Measurements from ENCODE around the gene TYW1.
"Not testable (repeated sequence)": the region's sequence is repeated elsewhere in the genome, so short reads cannot be mapped to it uniquely, and the experiment has no call there.

The TYW1 gene, protein sequence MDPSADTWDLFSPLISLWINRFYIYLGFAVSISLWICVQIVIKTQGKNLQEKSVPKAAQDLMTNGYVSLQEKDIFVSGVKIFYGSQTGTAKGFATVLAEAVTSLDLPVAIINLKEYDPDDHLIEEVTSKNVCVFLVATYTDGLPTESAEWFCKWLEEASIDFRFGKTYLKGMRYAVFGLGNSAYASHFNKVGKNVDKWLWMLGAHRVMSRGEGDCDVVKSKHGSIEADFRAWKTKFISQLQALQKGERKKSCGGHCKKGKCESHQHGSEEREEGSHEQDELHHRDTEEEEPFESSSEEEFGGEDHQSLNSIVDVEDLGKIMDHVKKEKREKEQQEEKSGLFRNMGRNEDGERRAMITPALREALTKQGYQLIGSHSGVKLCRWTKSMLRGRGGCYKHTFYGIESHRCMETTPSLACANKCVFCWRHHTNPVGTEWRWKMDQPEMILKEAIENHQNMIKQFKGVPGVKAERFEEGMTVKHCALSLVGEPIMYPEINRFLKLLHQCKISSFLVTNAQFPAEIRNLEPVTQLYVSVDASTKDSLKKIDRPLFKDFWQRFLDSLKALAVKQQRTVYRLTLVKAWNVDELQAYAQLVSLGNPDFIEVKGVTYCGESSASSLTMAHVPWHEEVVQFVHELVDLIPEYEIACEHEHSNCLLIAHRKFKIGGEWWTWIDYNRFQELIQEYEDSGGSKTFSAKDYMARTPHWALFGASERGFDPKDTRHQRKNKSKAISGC

DNA sequence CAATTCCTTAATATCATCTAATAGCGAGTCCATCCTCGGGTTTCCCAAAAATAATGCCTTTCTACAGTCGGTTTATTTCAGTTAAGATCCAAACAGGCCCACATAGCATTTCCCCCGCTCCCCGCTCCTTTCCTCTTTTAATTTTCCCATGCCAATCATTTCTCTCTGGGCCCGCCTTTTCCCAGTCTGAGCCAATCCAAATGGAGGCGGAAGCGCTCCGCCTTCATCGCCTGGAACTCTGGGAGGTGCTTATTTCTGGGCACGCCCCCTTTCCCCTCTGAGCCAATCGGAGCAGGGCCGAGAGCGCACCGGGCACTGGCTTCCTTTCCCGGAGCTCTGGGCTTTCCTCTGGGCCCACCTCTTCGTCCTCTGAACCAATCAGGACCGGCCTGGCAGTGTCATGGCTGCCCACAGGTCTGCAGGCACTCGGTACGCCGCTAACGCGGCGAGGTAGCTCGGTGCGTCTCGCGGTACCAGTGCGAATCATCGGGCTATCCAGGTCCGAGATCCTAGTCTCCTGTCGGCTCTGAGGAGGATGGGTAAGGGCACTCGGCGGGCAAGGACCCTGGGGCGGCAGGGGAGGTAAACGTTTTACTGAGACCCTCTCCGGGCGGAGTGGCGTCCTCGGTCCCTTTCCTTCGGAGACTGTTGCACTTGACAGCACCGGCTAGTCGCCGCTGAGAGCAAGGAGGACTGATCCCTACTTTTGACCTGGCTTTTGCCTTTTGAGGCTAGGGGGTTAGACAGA is at the start of gene TYW1:
Gene TYW1, plus strand, starts transcription at position 390 of the 748 bp plus-strand sequence. Its CDS starts 146 bp downstream, at position 536.
- DNase-seq (ENCODE audit: low read depth, low spot score): peak; percentile 95

DNA sequence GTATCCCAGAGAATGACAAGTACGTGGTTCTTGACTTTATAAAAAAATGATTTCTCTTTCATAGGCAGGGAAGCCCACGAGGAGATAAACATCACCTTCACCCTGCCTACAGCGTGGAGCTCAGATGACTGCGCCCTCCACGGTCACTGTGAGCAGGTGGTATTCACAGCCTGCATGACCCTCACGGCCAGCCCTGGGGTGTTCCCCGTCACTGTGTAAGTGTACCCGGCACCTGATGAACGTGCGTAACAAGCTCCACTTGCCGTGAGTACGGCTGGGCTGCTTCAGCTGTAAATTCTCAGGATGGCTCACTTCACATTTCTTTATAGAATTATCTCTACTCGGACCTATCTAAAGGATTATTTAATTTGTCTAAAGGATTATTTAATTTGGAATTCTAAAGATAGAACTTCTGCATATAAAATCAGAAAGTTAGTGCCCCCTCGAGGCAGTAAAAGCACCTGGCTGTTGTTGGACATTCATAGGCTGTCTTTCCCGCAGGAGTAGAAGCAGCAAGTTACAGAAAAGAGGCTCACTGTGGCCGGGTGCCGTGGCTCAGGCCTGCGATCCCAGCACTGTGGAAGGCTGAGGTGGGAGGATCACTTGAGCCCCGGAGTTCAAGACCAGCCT is 48.0 kb upstream of the TYW1 start:
- no peak for DNase-seq (ENCODE audit: low read depth, low spot score)

DNA sequence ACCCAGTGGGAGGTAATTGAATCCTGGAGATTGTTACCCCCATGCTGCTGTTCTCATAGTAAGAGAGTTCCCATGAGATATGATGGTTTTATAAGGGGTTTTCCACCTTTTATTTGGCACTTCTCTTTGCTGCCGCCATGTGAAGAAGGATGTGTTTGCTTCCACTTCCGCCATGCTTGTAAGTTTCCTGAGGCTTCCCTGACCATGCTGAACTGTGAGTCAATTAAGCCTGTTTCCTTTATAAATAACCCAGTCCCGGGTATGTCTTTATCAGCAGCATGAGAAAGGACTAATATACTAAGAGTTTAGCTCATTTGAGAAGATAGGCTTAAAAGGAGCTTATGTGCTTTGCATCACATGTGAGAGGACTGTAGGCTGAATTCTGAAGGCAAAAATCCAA is 46.3 kb upstream of the TYW1 start:
- DNase-seq (ENCODE audit: low read depth, low spot score): no peak

DNA sequence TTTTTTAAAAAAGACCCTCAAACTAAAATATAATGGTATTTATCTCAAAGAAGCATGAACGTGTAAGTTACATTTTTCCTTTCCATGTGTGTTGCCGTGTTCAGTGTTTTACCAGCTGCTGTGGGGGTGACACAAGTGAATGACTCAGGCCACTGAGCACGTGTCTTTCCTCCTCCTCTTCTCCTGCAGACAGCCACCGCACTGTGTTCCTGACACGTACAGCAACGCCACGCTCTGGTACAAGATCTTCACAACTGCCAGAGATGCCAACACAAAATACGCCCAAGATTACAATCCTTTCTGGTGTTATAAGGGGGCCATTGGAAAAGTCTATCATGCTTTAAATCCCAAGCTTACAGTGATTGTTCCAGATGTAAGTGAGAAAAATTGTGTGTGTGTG is 45.9 kb upstream of the TYW1 start:
- no peak for DNase-seq (ENCODE audit: low read depth, low spot score)

DNA sequence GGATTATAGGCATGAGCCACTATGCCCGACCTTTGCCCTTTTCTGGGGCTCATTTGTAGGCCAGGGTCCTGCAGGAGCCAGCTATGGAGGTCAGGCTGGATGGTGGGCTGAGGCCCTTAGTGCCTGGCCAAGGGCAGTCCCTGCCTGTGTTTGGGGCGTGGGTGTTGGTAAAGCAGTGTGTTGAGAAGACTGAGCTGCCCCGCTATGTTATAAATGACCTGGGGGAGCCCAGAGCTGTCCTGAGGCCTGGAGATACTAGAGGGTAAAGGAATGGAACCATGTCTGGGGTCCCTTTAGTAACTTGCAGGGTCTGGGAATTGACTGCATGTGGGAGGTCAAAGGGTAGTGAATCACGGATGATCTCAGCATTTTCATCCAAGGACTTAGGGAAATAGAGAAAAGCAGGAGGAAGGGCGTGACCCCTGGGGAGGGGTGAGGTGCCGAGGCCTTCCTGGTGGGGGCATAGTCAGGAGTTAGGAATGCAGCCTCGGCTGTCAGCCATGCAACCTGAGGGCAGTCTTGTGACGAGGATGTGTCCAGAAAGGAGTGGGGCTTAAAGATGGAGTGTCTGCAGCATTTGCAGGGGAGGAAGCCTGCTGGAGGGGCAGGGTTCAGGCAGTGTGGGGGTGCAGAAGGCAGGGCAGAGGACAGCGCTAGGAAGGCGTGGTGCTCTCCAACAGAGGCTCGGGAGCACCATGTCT is 44.1 kb upstream of the TYW1 start:
- DNase-seq (ENCODE audit: low read depth, low spot score): no peak

DNA sequence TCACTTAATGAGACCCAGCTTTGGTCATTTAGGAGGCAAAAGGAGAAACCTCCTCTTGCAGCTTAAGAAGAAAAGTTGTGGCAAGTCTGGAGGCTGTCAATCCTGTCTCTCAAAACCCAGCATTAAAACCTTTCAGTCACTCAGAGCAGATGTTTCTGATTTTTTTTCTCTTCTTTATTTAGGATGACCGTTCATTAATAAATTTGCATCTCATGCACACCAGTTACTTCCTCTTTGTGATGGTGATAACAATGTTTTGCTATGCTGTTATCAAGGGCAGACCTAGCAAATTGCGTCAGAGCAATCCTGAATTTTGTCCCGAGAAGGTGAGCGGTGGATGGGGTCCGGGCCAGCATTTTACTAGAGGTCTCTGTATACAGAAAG is 43.6 kb upstream of the TYW1 start:
- DNase-seq (ENCODE audit: low read depth, low spot score): no peak

DNA sequence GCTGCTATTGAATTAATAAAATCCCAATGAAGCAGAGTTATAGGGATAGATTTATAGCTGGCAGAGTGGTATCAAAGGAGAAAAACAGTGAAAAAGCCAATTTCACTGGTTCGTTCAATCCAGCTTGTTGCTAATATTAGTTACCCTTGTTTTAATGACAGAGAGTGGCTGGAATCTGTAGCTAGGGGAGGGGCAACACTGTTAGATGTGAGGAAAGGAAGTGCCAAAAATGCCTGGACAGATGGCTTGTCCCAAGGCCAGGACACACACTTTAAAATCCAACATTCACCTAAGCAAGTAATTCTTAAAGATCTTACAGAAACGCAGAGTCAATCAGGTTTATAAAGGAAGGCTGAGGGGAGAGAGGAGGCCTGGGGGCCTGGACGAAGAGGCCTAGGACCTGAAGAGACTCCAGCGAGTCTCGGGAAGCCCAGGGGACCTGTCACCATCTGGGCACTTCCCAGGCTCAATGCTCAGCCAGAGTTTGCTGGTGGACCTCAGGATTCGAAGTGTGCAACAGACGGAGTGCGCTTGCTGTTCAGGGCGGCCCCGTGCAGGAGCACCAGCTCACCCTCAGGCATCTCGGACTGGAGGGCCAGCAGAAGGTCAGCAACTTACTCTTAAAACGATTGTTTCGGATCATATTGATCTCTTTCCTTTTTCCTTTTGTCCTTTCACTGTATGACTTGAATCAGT is 38.9 kb upstream of the TYW1 start:
- no peak for DNase-seq (ENCODE audit: low read depth, low spot score)

DNA sequence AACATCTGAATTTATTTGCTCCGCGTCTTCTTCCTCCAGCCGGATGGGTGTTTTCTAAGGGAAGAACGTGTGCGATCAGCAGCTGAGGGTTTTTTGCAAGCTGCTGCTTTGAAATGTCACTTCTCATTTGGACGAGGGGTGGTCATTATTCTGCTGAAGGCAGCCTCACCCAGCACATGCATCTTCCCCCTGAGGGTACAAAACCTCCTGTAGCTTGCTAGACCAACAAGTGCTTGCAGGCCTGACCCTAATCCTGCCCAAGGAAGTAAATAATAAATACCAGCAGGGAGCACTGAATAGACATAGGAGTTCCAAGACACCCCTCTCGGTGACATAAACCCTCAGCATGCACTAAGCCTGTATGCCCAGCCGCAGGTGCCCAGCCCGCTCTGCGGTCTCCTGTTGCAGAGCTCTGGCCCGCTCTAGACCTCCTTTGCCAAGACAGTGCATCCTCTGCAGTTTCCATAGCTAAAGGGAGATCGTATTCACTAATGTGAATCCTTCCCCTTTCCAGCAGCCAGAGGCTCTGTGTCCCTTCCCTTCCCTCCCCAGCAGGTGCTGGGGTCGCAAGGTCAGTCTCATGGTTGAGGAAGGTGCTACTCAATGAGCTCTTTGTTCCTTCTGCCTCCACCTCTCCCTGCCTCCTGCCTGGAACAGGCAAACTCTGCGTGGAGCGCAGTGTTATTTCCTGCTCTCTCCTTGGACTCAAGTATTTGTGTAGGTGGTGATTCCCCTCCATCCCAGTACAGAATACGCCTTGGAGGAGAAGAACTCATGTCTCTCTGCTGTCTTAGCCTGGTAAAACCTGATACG is 37.9 kb upstream of the TYW1 start:
- no peak for DNase-seq (ENCODE audit: low read depth, low spot score)

DNA sequence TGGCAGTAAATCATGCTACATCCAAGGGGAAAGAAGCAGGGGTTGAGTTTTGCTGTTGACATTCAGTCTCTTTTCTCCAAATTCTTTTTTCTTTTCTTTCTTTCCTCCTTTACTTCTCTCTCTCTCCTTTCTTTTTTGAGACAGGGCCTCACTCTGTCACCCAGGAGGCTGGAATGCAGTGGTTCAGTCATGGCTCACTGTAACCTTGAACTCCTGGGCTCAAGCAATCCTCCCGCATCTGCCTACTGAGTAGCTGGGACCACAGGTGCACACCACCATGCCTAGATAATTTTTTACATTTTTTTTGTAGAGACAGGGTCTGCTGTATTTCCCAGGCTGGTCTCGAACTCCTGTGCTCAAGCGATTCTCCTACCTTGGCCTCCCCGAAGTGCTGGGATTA is 36.4 kb upstream of the TYW1 start:
- no peak for DNase-seq (ENCODE audit: low read depth, low spot score)

DNA sequence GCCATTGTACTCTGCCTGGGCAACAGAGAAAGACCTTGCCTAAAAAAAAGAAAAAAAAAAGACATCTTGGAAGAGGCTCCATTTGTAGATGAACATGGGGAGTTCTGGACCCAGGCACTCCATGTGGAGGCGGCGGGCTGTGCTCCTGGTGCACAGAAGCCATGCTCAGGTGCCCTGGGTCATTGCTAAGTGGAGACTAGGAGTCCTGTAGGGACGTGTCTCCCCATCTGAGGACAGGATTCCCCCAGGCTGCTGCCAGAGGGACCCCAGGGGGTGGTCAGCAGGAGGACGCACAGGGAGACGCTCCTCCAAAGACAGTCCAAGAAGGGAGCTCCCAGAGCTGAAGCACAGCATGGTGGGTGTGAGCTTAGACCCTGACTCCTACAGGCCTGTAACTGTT is 35.5 kb upstream of the TYW1 start:
- DNase-seq (ENCODE audit: low read depth, low spot score): no peak

DNA sequence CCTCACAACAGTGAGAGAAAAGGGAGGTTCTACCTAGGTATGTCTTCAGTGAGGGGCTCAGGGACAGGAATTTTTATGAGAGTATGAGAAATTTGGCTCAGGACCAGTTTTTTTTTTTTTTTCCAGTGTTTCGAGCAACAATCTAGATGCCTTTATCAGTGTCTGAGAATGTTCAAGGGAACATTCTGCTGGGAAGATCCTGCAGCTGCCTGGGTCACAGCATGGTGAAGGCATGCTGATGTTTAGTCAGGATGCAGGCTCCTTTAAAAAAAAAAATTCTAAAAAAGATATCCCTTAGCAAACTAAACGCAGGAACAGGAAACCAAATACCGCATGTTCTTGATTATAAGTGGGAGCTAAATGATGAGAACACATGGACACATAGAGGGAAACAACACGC is 32.2 kb upstream of the TYW1 start:
- no peak for DNase-seq (ENCODE audit: low read depth, low spot score)

DNA sequence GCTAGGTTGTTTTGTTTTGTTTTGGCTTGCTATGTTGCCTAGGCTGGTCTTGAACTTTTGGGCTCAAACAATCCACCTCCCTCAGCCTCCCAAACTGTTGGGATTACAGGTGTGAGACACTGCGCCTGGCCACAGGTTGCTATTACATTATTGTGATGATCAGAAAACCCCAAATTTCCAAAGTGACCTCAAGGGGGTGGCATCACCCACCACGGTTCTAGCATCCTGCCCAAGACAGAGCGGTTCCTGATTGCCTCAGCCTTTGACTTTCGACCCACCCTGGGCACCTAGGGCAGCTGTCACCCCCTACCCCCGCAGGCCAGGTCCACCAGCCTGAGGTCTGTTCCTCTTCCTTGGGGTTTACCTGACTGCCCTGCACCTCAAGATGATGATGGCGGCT is 29.6 kb upstream of the TYW1 start:
- no peak for DNase-seq (ENCODE audit: low read depth, low spot score)

DNA sequence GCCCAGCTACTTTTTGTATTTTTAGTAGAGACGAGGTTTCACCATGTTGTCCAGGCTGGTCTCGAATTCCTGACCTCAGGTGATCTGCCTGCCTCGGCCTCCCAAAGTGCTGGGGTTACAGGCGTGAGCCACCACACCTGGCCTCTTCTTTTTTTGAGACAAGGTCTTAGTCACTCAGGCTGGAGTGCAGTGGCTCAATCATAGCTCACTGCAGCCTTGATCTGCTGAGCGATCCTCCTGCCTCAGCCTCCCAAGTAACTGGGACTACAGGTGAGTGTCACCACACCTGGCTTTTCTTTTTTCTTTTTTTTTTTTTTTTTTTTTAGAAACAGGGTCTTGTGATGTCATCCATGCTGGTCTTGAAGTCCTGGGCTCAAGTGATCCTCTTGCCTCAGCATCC is 27.6 kb upstream of the TYW1 start:
- not testable (repeated sequence) for DNase-seq (ENCODE audit: low read depth, low spot score)

DNA sequence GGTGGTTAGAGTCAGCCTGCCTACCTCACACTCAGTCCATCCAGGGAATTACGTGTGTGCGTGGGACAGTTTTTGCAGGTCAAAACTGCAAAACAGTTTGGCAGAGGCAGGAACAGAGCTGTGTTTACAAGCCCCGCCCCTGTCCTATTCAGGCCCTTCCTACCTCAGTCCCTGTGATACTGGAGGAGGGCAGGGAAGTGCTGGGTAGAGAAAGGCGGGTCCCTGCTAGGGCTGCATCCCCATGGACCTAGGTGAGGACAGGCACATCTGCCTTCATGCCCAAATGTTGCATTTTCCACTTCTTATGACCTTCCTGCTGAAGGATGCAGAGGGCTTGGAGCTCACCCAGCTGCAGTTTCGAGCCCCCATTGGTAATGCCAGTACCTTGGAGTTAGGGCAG is 26.3 kb upstream of the TYW1 start:
- DNase-seq (ENCODE audit: low read depth, low spot score): no peak

DNA sequence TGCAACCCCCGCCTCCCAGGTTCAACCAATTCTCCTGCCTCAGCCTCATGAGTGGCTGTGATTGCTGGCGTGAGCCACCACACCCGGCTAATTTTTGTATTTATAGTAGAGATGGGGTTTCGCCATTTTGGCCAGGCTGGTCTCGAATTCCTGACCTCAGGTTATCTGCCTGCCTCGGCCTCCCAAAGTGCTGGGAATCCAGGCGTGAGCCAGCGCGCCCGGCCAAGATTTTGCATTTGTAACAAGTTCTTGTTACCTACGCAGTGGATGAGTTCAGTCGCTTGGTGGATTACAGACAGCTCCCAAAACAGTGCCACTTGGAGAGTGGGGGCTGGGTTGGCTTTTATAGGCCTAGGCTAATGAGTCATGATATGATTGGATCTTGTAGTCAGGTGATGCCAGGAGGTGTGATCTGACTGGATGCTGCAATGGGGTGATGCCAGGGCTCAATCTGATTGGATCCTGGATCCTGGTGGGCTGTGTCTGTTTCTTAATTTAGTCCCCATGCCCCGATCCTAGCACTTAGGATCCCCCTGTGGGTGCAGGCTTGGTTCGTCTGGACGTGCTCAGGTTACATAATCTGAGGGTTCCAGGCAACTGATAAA is 21.5 kb upstream of the TYW1 start:
- no peak for DNase-seq (ENCODE audit: low read depth, low spot score)

DNA sequence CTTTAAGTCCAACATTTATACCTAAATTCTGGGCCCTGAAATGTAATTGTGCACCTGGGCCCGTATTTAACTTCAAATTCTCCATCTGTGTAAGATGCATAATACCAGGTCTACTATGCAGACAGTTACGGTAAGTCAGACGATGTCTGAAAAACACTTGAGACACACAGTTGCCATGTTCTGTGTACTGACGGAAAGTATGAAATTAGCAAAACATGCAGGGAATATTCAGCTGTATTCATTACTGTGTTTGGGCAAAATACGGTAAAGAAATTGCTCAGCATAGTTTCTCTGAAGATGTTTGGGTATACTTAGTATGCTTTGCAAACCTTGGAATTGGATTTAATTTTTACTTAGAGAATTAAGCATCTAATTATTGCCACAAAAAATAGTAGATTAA is 18.3 kb upstream of the TYW1 start:
- DNase-seq (ENCODE audit: low read depth, low spot score): not testable (repeated sequence)

DNA sequence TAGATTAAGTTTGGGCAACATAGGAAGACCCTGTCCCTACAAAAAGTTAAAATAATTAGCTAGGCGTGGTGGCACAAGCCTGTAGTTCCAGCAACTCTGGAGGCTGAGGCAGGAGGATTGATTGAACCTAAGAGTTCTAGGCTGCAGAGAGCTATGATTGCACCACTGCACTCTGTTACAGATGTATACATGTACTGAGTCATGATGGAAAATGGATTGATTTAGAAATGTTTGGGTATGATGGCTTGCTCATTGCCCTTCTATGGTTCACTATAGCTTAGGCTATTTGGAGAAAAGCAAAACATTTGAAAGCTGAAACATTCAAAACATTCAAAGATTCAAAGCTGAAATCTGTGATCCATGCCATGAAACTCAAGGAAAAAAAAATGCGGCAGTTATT is 17.6 kb upstream of the TYW1 start:
- DNase-seq (ENCODE audit: low read depth, low spot score): not testable (repeated sequence)

DNA sequence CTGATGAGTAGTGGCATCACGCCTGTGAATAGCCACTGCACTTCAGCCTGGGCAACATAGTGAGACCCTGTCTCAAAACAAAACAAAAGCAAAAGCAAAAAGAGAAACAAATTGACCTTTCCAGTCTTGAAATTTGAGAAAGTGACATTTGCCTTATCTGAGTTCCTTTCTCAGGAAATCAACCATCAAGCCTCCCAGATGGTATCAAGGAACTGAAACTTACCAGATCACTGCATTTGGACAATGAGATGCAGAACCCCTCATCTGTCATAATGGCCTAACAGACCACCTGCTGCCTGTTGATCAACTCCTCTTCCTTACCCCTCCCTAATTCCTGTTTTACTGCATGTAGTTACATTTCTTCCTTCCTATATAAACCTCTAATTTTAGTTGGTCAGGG is 16.3 kb upstream of the TYW1 start:
- not testable (repeated sequence) for DNase-seq (ENCODE audit: low read depth, low spot score)

DNA sequence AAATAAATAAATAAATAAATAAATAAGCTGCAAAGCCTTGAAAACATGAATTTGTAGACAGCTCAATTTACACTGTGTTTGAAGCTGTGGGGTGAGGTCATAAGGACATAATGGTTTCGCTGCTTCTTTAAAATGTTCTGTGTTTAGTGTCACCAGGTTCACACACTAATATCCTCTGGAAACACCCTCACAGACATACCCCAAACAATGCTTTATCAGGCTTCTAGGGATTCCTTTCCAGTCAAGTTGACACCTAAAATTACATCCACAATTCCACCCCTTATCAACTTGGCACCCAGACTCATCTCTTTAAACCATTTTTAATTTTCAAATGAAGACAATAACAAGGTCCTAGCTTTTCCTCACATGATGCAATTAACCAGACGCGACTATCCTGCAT is 7.1 kb upstream of the TYW1 start:
- DNase-seq (ENCODE audit: low read depth, low spot score): not testable (repeated sequence)
